ENCODE measurements around the gene RASSF7.

DNA sequence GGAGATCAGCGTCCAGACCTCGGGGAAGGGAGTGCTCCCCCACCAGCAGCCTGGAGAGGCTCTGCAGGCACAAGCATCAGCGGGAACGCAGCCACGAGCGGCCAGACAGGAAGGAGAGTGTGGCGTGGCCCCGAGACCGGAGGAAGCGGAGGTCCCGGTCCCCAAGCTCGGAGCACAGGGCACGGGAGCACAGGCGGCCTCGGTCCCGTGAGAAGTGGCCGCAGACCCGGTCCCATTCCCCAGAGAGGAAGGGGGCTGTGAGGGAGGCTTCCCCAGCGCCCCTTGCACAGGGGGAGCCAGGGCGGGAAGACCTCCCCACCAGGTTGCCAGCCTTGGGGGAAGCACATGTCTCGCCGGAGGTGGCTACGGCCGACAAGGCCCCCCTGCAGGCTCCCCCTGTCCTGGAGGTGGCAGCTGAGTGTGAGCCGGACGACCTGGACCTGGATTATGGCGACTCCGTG lies 48.1 kb downstream of the RASSF7 start:
- TF ChIP-seq BHLHE40 (IDR thresholded peaks at IDR 0.05; ENCODE audit: borderline replicate concordance) (no peak), FOXM1 (IDR thresholded peaks at IDR 0.05; ENCODE audit: borderline replicate concordance) (no peak), FOXK2 (IDR thresholded peaks at IDR 0.05) (no peak), HDGF (IDR thresholded peaks at IDR 0.05; ENCODE audit: borderline replicate concordance) (no peak), ARNT (IDR thresholded peaks at IDR 0.05) (no peak), SP1 (IDR thresholded peaks at IDR 0.05) (no peak), SUZ12 (IDR thresholded peaks at IDR 0.05) (no peak), ELF4 (IDR thresholded peaks at IDR 0.05) (no peak), ZNF384 (IDR thresholded peaks at IDR 0.05) (no peak), TARDBP (IDR thresholded peaks at IDR 0.05) (no peak), L3MBTL2 (conservative IDR thresholded peaks at IDR 0.05) (no peak), NFRKB (IDR thresholded peaks at IDR 0.05) (no peak)
- TF ChIP-seq, protein P1, sequence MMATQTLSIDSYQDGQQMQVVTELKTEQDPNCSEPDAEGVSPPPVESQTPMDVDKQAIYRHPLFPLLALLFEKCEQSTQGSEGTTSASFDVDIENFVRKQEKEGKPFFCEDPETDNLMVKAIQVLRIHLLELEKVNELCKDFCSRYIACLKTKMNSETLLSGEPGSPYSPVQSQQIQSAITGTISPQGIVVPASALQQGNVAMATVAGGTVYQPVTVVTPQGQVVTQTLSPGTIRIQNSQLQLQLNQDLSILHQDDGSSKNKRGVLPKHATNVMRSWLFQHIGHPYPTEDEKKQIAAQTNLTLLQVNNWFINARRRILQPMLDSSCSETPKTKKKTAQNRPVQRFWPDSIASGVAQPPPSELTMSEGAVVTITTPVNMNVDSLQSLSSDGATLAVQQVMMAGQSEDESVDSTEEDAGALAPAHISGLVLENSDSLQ (IDR thresholded peaks at IDR 0.05): no peak

Measured in HEK293T (cell line).